Measurements from ENCODE around the gene GZMB.
A peak's percentile ranks its signal among the peaks of the same experiment; 100 is the strongest.

GZMB gene, protein sequence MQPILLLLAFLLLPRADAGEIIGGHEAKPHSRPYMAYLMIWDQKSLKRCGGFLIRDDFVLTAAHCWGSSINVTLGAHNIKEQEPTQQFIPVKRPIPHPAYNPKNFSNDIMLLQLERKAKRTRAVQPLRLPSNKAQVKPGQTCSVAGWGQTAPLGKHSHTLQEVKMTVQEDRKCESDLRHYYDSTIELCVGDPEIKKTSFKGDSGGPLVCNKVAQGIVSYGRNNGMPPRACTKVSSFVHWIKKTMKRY

DNA sequence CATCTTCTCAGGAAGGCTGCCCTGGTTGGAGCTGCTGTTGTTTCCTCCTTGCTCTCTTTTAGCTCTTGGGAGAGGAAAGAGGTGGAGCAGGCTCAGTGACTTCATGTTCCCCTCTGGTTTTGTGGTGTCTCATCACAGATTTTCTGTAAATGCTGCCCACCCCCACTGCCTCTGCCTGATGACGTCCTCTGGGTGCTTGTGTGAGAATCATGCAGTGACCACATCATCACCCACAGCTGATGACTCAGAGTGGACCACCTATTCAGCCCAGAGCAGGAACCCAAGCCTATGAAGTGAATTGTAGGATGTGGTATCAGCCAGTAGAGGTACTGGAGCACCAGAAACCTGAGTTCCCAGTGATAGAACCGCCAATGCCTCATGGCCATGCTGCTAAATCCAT is at the start of gene GZMB:
Gene GZMB, minus strand, starts transcription at position 33 of the 400 bp plus-strand sequence. Its CDS starts 30 bp downstream, at position 3.
- Mint-ChIP-seq H3K27me3 (no peaks in the 10 kb centered on the region), H3K9me3 (peaks cover 3% of the 10 kb centered on the region), H3K4me3 (peak within 1 kb of the TSS; percentile 96), H3K36me3 (ENCODE audit: low read depth) (peaks cover 54% of the 10 kb centered on the region), H3K4me1 (ENCODE audit: low read depth) (peaks cover 74% of the 10 kb centered on the region), H3K27ac (peak within 1 kb of the TSS; percentile 98)

DNA sequence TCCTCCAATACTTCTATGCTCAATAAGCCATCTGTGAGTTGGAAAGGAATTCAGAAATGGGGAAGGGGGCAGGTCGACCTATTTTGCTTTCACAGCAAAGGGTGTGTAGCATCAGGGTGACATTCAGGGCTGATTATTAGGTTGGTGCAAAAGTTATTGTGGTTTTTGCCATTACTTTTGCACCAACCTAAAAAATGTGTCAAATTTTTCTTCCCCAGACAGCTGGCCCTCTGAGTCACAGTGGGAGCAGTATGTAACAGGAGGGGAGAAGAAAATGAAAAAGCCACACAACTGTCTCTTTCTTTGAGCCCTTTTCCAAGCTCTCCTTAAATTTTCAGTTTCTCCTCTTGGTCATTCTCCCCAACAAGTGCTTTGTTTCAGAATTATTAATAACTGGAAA is 47.1 kb upstream of the GZMB start:
- Mint-ChIP-seq H3K9me3 (no peaks in the 10 kb centered on the region), H3K36me3 (ENCODE audit: low read depth) (peaks cover 9% of the 10 kb centered on the region), H3K4me1 (ENCODE audit: low read depth) (peaks cover 70% of the 10 kb centered on the region), H3K4me3 (no peak overlapping the region), H3K27ac (no peak overlapping the region), H3K27me3 (peaks cover 5% of the 10 kb centered on the region)

DNA sequence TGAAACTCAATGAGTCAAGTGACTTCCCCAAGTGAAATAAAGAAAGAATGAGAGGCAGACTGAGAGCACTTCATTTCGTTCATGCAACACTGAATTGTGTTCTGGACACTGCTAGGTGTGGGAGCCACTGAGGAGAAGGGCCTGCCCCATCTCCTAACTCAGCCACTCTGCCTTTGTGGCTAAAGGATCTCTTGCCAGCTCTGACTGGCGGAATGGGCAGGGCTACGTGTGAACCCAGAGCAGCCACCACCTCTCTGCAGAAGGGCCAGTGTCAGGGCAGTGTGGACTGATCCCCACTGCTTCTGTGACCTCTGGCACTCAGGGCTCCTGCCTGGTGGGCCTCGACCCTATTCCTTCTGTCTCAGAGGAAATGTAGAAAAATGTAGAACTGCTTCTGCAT is 46.5 kb upstream of the GZMB start:
- Mint-ChIP-seq H3K4me3 (no peak overlapping the region), H3K4me1 (ENCODE audit: low read depth) (peaks cover 74% of the 10 kb centered on the region), H3K27ac (no peak overlapping the region), H3K27me3 (peaks cover 5% of the 10 kb centered on the region), H3K36me3 (ENCODE audit: low read depth) (peaks cover 10% of the 10 kb centered on the region), H3K9me3 (no peaks in the 10 kb centered on the region)

DNA sequence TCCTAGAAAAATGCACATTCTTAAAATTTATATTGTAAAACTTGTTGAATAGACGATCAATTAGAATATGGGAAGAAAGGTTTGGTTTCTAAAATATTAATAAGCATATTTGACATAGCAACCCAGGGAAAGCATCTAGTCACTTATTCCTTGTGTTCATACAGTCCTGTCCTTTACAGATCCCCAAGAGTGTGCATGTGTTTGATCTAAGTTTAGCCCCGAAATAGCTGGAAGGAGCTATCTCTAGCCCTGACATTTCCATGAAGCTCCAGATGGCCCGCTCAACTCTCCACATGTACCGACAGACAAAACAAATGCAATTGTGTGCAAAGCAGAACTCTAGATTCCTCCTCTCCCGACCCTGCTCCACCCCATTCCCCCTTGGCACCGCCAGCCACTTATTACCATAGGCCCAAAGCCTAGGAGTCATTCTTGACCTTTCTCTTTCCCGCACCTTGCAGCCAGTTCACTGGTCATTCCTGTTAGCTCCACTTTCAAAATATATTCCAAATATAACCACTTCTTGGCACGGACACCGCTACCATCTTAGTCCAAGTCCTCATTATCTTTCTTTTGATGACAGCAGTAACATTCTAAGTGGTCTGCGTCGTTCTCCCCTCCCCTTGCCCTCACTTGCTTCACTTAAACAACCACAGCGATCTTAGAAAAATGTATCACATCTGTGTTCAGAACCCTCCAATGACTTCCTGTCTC is 45.4 kb upstream of the GZMB start:
- peaks cover 5% of the 10 kb centered on the region for H3K27me3 Mint-ChIP-seq
- H3K9me3 Mint-ChIP-seq = no peaks in the 10 kb centered on the region
- H3K27ac Mint-ChIP-seq = peak overlapping the region; percentile 99
- peak overlapping the region; percentile 74 for H3K4me3 Mint-ChIP-seq
- peaks cover 74% of the 10 kb centered on the region for H3K4me1 Mint-ChIP-seq (ENCODE audit: low read depth)
- H3K36me3 Mint-ChIP-seq (ENCODE audit: low read depth) = peaks cover 10% of the 10 kb centered on the region

DNA sequence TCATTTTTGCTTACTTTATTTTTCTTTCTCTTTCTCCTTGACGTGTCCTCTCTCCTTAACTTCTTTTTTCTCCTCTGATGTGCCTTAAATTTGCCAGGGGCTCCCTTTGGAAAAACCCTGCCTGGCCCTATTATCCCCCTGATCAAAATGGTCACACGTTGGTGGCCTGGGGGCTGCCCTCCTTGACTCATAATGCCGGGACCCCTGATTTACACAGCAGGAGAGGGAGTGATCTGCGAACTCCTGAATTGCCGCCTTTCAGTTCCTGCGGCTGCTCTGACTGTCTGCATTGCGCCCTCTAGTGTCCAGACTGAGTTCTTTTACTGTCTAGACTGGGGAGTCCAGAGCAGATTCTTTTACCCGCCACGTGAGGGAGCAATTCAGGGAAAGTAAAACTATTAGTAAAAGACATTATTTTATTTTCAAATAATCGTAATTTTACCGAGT is 44.8 kb upstream of the GZMB start:
- Mint-ChIP-seq H3K9me3 (no peaks in the 10 kb centered on the region), H3K27ac (peak overlapping the region; percentile 99)

DNA sequence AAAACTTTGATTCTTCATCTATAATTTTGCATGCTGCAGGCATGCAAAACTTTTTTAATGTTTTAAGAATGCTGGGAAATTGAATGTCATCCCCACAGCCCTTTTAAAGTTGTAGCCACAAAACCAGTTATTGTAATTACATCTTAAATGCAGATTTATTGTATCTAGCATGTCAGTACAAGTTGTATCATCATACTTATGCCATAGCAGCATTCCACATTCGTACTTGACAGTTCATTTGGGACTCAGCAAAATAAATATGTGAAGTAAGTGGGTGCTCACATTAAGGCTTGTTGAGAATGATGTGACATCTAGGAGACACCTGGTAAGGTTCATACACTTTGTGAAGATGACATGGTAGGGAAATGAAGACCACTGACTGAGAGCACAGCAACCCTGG is 44.0 kb upstream of the GZMB start:
- Mint-ChIP-seq H3K4me1 (ENCODE audit: low read depth) (peaks cover 87% of the 10 kb centered on the region), H3K4me3 (peak overlapping the region; percentile 88)

More for the DNA sequence above, 44.8 kb upstream of the GZMB start:
- Mint-ChIP-seq H3K36me3 (ENCODE audit: low read depth) (peaks cover 10% of the 10 kb centered on the region), H3K4me3 (peak overlapping the region; percentile 88), H3K27me3 (peaks cover 5% of the 10 kb centered on the region), H3K4me1 (ENCODE audit: low read depth) (peaks cover 79% of the 10 kb centered on the region)

DNA sequence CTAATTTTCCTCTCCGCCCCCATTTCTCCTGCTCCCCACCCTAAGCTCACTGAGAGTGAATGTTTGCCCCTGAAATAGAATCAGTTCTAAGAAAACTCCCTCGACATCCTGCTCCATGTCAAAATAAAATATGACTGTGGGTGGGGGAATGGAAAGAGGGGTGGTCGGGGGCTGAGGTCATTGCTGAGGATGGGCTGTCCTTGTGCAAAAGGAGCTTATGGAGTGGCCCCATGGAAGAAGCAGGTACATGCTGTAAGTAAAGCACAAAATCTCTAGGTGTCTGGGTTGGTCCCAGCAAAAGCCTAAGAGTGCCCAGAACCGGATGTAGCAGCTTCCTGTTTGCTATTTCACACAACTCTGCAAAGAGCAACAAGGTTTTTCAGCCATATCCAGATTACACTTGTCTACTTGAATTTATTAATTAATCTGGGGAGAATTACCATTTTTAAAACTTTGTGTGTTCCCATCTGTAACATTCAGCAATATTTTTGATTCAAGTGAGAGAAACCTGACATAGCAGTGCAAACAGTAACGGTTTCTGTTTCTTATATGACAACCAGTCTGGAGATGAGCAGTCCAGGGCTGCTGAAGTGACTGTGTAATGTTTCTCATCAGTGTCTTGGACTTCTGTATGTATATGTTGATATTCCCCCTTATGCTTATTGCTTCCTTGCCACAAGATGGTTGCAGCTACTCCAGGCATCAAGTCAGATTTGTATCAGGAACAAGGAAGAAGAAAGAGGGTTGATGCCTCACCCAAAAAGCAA is 40.4 kb upstream of the GZMB start:
- peak overlapping the region; percentile 100 for H3K27ac Mint-ChIP-seq
- H3K36me3 Mint-ChIP-seq (ENCODE audit: low read depth) = peaks cover 10% of the 10 kb centered on the region
- no peaks in the 10 kb centered on the region for H3K27me3 Mint-ChIP-seq
- H3K9me3 Mint-ChIP-seq = no peaks in the 10 kb centered on the region
- H3K4me3 Mint-ChIP-seq = peak overlapping the region; percentile 86
- peaks cover 95% of the 10 kb centered on the region for H3K4me1 Mint-ChIP-seq (ENCODE audit: low read depth)

More for the DNA sequence above, 44.0 kb upstream of the GZMB start:
- Mint-ChIP-seq H3K9me3 (no peaks in the 10 kb centered on the region), H3K27me3 (peaks cover 1% of the 10 kb centered on the region), H3K27ac (peak overlapping the region; percentile 99), H3K36me3 (ENCODE audit: low read depth) (peaks cover 10% of the 10 kb centered on the region)

DNA sequence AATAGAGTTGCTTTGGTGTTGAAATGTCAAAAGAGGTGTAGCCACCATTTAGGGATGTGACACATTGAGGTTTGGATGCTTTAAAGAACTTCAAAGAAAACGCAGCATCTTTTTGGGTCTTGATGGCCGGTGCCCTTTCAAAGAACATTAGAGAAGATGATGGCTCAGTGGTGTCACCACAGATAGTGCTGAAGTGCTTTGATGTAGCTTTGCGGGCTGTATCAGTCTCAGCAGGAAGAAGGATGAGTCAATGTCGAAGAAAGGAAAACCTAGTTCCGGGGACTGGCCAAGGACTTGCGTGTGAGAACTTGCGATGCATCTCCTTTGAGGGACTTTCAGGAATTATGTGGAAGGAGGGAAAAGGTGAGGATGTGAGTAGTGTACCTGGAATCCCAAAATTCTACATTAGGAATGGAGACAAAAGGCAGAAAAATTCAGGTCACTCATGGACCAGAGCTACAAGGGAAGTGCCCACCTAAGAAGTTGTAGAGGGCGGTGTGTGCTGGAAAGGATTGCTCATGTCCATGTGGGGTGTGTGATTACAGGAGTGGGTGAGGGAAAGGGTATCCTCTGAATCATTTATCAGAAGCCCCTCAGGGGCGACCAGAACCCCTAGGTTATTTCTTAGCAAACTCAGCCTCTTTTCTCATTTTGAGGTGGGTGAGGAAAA is 39.7 kb upstream of the GZMB start:
- no peaks in the 10 kb centered on the region for H3K27me3 Mint-ChIP-seq
- H3K4me1 Mint-ChIP-seq (ENCODE audit: low read depth) = peaks cover 93% of the 10 kb centered on the region
- H3K27ac Mint-ChIP-seq = peak overlapping the region; percentile 100
- H3K9me3 Mint-ChIP-seq = no peaks in the 10 kb centered on the region
- peak overlapping the region; percentile 86 for H3K4me3 Mint-ChIP-seq
- peaks cover 10% of the 10 kb centered on the region for H3K36me3 Mint-ChIP-seq (ENCODE audit: low read depth)

DNA sequence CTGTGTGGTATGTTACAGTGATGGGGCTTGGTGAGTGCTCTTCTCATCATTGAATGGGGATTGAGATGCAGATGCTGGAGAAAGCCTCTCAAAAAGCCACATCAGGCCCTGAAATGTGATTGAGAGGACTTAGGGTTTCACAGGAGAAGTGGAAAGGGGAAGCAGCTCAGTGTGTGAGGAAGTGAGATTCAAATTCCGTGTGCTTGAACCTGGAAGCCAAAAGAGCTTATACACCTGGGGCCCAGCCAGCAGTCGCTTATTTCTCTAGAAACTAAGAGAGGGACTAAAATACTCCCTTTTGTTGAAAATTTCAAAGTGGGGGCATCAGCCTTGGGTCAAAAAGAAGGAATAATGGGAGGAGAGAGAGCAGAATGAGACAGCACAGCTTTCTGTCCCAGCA is 39.1 kb upstream of the GZMB start:
- no peaks in the 10 kb centered on the region for H3K27me3 Mint-ChIP-seq
- no peaks in the 10 kb centered on the region for H3K9me3 Mint-ChIP-seq
- peaks cover 10% of the 10 kb centered on the region for H3K36me3 Mint-ChIP-seq (ENCODE audit: low read depth)
- peak overlapping the region; percentile 86 for H3K4me3 Mint-ChIP-seq
- H3K27ac Mint-ChIP-seq = peak overlapping the region; percentile 100
- H3K4me1 Mint-ChIP-seq (ENCODE audit: low read depth) = peaks cover 92% of the 10 kb centered on the region

DNA sequence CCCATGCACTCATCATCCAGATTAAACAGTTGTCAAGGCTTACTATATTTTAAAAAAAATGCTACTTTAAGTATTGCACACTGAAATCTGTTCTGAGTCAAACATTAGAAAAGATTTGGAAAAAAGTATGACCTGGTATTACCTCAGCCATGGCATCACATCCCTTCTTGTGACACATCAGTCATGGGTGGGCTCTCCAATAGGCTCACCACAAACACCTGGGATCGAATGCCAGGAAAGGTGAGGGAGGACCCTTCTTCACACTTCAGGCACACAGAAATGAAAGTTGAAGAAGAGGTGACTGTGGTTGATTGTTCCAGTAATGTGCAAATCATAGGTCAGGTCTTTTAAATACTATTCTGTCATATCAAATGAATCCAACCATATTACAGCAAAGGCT is 36.6 kb upstream of the GZMB start:
- H3K27ac Mint-ChIP-seq = peak overlapping the region; percentile 98
- H3K9me3 Mint-ChIP-seq = peaks cover 4% of the 10 kb centered on the region
- H3K4me3 Mint-ChIP-seq = peak overlapping the region; percentile 68
- H3K4me1 Mint-ChIP-seq (ENCODE audit: low read depth) = peaks cover 92% of the 10 kb centered on the region
- H3K27me3 Mint-ChIP-seq = no peaks in the 10 kb centered on the region
- H3K36me3 Mint-ChIP-seq (ENCODE audit: low read depth) = peaks cover 4% of the 10 kb centered on the region

DNA sequence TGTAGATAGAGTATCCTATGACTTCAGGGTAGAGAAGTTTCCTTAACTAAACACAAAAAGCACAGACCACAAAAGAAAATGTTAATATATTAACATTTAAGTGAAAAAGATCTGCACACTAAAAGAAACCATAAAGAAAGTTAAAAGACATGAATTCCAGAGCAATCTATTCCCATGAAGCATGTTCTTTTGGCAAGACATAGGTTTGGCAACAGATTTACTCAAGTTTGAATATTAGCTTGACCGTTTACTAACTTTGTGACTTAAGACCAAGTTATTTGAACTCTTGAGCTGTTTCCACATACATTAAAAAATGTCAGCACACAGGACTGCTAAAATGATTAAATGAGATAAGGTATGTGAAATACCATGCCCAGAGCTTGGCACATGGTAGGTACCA is 35.7 kb upstream of the GZMB start:
- H3K27ac Mint-ChIP-seq = peak overlapping the region; percentile 85
- peaks cover 4% of the 10 kb centered on the region for H3K9me3 Mint-ChIP-seq
- peaks cover 4% of the 10 kb centered on the region for H3K36me3 Mint-ChIP-seq (ENCODE audit: low read depth)
- H3K4me1 Mint-ChIP-seq (ENCODE audit: low read depth) = peaks cover 92% of the 10 kb centered on the region
- no peaks in the 10 kb centered on the region for H3K27me3 Mint-ChIP-seq
- H3K4me3 Mint-ChIP-seq = no peak overlapping the region

DNA sequence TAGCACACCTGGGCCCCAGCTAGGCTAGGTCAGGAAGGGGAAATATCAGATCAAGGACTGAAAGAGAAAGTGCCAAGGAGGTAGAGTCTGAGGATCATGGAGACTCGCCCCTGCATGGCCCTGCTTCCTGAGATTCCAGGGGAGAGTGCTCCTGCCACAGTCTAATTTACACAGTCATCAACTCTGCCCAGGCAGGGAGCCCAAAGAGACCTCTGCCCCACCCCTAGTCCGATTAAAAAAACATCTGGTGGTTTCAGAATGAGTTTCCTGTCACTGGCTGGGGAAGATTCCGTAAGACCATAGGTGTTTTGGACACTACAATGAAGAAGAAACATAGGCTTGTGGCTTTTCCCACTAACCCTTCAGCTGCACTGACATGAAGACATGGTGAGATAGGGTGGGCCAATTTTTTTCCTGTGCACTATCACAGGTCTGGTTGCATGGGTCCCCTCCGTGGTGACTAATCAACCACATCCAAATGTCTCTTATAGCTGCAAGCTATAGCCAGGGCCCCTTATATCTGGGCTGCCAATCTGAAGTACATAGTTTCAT is 31.5 kb upstream of the GZMB start:
- peaks cover 4% of the 10 kb centered on the region for H3K36me3 Mint-ChIP-seq (ENCODE audit: low read depth)
- peaks cover 96% of the 10 kb centered on the region for H3K4me1 Mint-ChIP-seq (ENCODE audit: low read depth)
- H3K4me3 Mint-ChIP-seq = peak overlapping the region; percentile 68
- peak overlapping the region; percentile 90 for H3K27ac Mint-ChIP-seq
- peaks cover 4% of the 10 kb centered on the region for H3K9me3 Mint-ChIP-seq
- H3K27me3 Mint-ChIP-seq = no peaks in the 10 kb centered on the region

DNA sequence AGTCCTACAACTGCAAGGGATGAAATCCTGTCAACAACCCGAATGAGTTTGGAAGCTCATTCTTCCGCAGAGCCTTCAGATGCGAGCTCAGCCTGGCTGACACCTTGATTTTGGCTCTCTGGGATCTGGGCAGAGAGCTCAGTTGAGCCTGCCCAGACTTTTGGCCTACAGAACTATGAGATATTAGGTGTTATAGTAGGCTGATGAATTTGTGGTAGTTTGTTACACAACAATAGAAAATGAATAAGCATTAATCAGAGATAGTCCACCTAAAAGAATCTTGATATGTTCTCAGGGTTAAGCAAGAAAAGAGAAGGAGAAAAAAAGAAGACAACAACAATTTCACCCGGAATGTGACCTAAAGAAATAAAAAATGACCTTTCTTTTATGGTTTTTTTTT is 30.4 kb upstream of the GZMB start:
- peak overlapping the region; percentile 68 for H3K4me3 Mint-ChIP-seq
- H3K36me3 Mint-ChIP-seq (ENCODE audit: low read depth) = peaks cover 4% of the 10 kb centered on the region
- peaks cover 4% of the 10 kb centered on the region for H3K9me3 Mint-ChIP-seq
- H3K27ac Mint-ChIP-seq = peak overlapping the region; percentile 90
- H3K4me1 Mint-ChIP-seq (ENCODE audit: low read depth) = peaks cover 95% of the 10 kb centered on the region
- no peaks in the 10 kb centered on the region for H3K27me3 Mint-ChIP-seq

DNA sequence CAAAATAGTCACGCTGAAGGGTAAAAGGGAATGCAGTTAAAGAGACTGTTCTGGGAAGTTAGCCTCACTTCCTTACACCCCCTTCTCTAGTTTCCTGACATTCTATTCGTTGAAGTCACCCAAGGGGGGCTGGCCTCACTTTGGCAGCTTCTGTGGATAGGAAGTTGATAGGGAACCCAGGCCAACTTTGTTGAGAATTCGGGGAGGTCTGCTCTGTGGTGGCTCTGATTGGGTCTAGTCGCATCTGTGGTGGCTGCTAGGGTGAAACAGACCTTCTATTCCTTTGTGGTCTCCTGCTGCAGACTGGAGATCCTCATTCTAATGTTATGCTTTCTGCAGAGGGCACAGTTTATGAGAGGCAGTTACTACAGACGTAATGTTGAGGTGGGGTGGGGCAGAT is 28.8 kb upstream of the GZMB start:
- Mint-ChIP-seq H3K9me3 (peaks cover 4% of the 10 kb centered on the region), H3K4me3 (peak overlapping the region; percentile 53), H3K27ac (peak overlapping the region; percentile 90), H3K4me1 (ENCODE audit: low read depth) (peaks cover 92% of the 10 kb centered on the region), H3K27me3 (no peaks in the 10 kb centered on the region), H3K36me3 (ENCODE audit: low read depth) (peaks cover 4% of the 10 kb centered on the region)
